Prostate gland (tissue), 2 donors: Measurements from ENCODE around the gene ADAM10.

Experiments
- POLR2AphosphoS5 ChIP-seq: sonication (generic); formaldehyde crosslinking; IDR thresholded peaks from one replicate; pipeline ENCODE4 v1.6.1; 2017; ENCODE audit warnings: antibody characterized with exemption
- TF ChIP-seq, protein P1 (sequence below), 4 experiments: fragments of 200-600 bp in 2 of 4; fragments of 450-650 bp in 2 of 4; sonication (generic) in 2 of 4; IDR thresholded peaks; 1 replicate in 3 of 4; 2 replicates in 1 of 4; pipeline ENCODE4 v1.5.1; 2016 to 2019; ENCODE audit warnings: antibody characterized with exemption in 4 of 4, mild to moderate bottlenecking in 2 of 4, moderate library complexity in 2 of 4

DNA sequence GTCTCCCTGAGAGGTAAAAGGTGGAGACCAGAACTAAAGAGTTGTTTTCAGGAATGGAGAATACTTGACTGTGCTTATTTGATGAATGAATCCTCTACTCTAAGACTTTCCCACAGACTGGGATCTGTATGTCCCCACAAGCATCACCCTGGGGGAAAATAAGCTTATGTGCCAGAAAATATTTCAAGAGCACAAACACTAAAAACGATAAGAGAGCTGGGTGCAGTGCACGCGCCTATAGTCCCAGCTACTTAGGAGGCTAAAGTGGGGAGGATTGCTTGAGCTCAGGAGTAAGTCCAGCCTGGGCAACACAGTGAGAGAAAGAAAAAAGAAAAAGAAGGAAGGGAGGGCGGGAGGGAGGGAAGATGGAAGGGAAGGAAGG, 150.7 kb downstream of the ADAM10 start:
- TF ChIP-seq, protein P1, sequence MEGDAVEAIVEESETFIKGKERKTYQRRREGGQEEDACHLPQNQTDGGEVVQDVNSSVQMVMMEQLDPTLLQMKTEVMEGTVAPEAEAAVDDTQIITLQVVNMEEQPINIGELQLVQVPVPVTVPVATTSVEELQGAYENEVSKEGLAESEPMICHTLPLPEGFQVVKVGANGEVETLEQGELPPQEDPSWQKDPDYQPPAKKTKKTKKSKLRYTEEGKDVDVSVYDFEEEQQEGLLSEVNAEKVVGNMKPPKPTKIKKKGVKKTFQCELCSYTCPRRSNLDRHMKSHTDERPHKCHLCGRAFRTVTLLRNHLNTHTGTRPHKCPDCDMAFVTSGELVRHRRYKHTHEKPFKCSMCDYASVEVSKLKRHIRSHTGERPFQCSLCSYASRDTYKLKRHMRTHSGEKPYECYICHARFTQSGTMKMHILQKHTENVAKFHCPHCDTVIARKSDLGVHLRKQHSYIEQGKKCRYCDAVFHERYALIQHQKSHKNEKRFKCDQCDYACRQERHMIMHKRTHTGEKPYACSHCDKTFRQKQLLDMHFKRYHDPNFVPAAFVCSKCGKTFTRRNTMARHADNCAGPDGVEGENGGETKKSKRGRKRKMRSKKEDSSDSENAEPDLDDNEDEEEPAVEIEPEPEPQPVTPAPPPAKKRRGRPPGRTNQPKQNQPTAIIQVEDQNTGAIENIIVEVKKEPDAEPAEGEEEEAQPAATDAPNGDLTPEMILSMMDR (IDR thresholded peaks at IDR 0.05) = no peak
- no peak for TF ChIP-seq POLR2AphosphoS5
